Activated CD4-positive, alpha-beta T cell treated with anti-CD3 and anti-CD28 coated beads for 36 hours (primary cell): ENCODE measurements around the gene SLC39A11. TPM values are rescaled to one million over a fixed set of nuclear protein-coding genes. Genes with fewer than 3 reads are reported as not detected.

Source experiments
- ATAC-seq: fragments of 200-7000 bp; cut with Tn5 transposase; one replicate; pipeline ENCODE4 v1.10.0; 2021; ENCODE audit warnings: mild to moderate bottlenecking, moderate library complexity
- CTCF ChIA-PET: fragments of 350-600 bp; sonication (Branson Sonifier 250); formaldehyde crosslinking; loops from one replicate; lab custom pipeline; 2021; ENCODE audit warnings: antibody characterized with exemption; lab: Charles Lee
- POLR2A ChIA-PET: fragments of 350-600 bp; sonication (Branson Sonifier 250); formaldehyde crosslinking; loops from one replicate; lab custom pipeline; 2021; ENCODE audit warnings: antibody characterized with exemption, inconsistent platforms; lab: Charles Lee
- DNase-seq: peaks from one replicate; pipeline ENCODE4 v3.0.0-alpha.2; 2020
- H3K27ac Mint-ChIP-seq: one replicate; pipeline ENCODE4 v1.8.0; 2021; ENCODE audit warnings: mixed read lengths
- H3K27me3 Mint-ChIP-seq: one replicate; pipeline ENCODE4 v1.8.0; 2021; ENCODE audit warnings: mixed read lengths
- H3K36me3 Mint-ChIP-seq: one replicate; pipeline ENCODE4 v1.8.0; 2021; ENCODE audit warnings: low read depth, mixed read lengths
- H3K4me1 Mint-ChIP-seq: one replicate; pipeline ENCODE4 v1.8.0; 2021; ENCODE audit warnings: mixed read lengths
- H3K4me3 Mint-ChIP-seq: one replicate; pipeline ENCODE4 v1.8.0; 2021; ENCODE audit warnings: mild to moderate bottlenecking, moderate library complexity, mixed read lengths
- H3K9me3 Mint-ChIP-seq: one replicate; pipeline ENCODE4 v1.8.0; 2021; ENCODE audit warnings: low read depth, mixed read lengths
- intact Hi-C, 2 experiments: fragments of 100-400 bp; cut with DNase I in 1 of 2; cut with micrococcal nuclease in 1 of 2; formaldehyde crosslinking; loops; one replicate each; pipeline versions ENCODE4 v1.14.2 to v1.15.1; 2022 to 2024; cut with DNase I, micrococcal nuclease
- total RNA-seq, 2 experiments: library from RNA; stranded (reverse); gene quantifications; one replicate each; pipeline ENCODE4 v1.2.3, GENCODE V29; 2021

The SLC39A11 gene
- total RNA-seq, 2 experiments from 2014 or later = 12.5 to 17.2 TPM

DNA sequence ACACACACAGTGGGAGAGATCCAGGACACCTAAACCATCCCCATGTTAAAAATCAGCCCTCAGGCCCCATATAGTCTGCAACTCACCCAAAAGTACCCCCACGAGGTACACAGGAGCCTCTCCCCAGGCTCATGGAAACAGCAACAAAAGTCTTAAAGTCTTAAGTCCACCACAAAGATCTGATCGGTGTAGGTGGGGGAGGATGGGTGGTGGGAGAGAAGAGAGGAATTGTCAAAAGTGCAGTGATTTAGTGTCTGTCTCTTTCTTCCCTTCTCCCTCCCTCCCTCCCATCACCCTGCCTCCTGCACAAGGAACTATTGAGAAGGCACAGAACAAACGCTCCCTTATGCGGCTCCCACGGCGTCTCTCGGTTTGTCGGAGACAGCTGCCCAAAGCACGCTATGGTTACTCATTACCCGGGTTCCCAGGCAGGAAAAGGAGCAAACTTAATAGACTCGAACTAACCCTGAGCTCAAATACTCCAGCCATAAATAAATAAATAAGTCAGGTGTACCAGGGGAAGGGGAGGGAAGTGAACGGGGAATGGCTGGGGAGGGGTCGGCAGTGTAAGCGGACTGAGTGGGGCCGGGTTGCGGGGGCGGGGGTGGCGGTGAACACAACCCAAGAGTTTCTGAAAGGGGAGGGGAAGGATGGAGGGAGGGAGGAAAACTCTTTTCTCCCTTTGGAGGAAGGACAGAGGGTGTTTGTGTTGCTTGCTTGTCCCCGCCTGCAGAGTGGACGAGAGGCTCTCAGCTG lies 477.4 kb downstream of the SLC39A11 start:
- no peaks in the 10 kb centered on the region for H3K9me3 Mint-ChIP-seq
- H3K4me3 Mint-ChIP-seq = no peak overlapping the region
- intact Hi-C loops = loop anchor here in 1 of 2 experiments (5.0 kb wide), 1 partner anchor 1978 kb away; no protein-coding TSS in a partner anchor
- H3K4me1 Mint-ChIP-seq = peaks cover 18% of the 10 kb centered on the region
- no peak for DNase-seq
- no peak overlapping the region for H3K27ac Mint-ChIP-seq
- no peaks in the 10 kb centered on the region for H3K36me3 Mint-ChIP-seq
- peaks cover 29% of the 10 kb centered on the region for H3K27me3 Mint-ChIP-seq
- ChIA-PET CTCF (interaction anchor here (0.6 kb wide), 3 partner anchors 58 to 114 kb away, joined by 3 to 5 read pairs (median 4); no protein-coding TSS in a partner anchor), POLR2A (no interaction called here)
- ATAC-seq = no peak

DNA sequence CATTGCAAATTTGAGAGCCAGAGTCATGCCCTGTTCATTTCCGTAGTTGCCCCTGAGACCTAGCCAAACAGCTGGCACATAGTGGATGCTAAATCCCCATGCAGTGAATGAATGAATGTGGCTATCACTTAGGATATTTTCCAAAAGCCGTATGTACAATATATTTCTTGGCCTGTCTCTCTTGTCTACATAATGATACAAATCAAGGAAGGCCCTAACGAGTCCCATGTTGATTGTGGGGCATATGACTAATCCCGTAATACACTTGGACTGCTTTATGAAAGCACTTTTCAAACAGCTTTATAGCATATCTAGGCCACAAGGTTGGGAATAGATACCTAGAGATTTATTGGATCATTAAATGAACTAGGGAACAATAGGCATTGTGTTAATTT lies 478.0 kb downstream of the SLC39A11 start:
- POLR2A ChIA-PET = no interaction called here
- H3K4me1 Mint-ChIP-seq = peaks cover 18% of the 10 kb centered on the region

DNA sequence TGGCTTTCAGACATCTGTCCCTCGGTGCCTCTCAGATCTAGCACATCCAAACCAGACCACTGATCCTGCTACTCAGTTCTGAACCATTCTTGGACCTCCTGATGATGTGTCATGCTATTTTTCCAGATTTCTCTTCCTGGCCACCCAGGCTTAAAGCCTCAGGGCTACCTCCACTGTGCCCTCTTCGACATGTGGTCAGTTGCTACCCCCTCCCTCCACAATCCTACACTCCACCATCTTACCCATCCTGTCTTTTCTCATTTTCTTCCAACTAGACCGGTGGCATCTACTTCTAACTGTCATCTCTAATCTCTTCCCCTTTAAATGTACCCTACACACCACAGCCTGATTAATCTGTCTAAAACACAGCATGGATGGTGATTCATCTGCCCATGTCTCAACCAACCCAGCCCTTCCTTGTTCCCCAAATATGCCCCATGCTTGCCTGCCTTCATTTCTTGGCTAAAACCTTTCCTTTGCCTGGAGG lies 478.6 kb downstream of the SLC39A11 start:
- Mint-ChIP-seq H3K4me1 (peaks cover 18% of the 10 kb centered on the region), H3K9me3 (no peaks in the 10 kb centered on the region), H3K36me3 (no peaks in the 10 kb centered on the region), H3K27ac (no peak overlapping the region), H3K27me3 (peaks cover 29% of the 10 kb centered on the region), H3K4me3 (no peak overlapping the region)
- ATAC-seq (no peak), DNase-seq (no peak)
- CTCF ChIA-PET = interaction anchor here (0.7 to 0.8 kb wide), 2 partner anchors 12 to 35 kb away, joined by 3 to 4 read pairs; no protein-coding TSS in a partner anchor
- POLR2A ChIA-PET = interaction anchor here (0.6 kb wide), 1 partner anchor 1209 kb away, joined by 3 read pairs; no protein-coding TSS in a partner anchor
- intact Hi-C loops = no loop called here

More for the DNA sequence above, 478.0 kb downstream of the SLC39A11 start:
- Mint-ChIP-seq H3K9me3 (no peaks in the 10 kb centered on the region), H3K27me3 (peaks cover 29% of the 10 kb centered on the region), H3K4me3 (no peak overlapping the region), H3K27ac (no peak overlapping the region), H3K36me3 (no peaks in the 10 kb centered on the region)
- DNase-seq (no peak), ATAC-seq (no peak)
- CTCF ChIA-PET = interaction anchor here (0.6 to 0.7 kb wide), 4 partner anchors 36 to 114 kb away, joined by 3 to 5 read pairs (median 4); no protein-coding TSS in a partner anchor
- intact Hi-C loops = no loop called here

DNA sequence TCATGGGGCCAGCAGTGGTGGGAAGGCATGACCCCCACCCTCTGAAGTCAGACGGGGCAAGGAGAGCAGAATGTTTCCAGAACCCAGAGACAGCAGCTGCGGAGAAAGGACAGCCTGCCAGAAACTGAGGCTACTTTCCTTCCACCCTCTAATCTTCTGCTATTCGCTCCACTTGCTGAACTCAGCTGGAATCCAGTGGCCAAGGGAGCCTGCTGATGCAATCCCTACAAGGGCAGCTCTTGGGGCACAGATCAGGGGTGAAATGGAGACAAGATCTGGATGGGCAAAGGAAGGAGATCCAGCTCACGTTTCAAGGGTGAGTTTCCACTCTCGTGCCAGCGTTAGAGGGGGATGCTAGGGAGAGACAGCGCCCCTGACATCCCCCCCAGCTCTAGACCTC lies 479.1 kb downstream of the SLC39A11 start:
- ChIA-PET CTCF (interaction anchor here (0.8 kb wide), 1 partner anchor 12 kb away, joined by 3 read pairs; no protein-coding TSS in a partner anchor), POLR2A (interaction anchor here (0.6 kb wide), 1 partner anchor 1209 kb away, joined by 3 read pairs; no protein-coding TSS in a partner anchor)
- peaks cover 2% of the 10 kb centered on the region for H3K9me3 Mint-ChIP-seq
- peaks cover 14% of the 10 kb centered on the region for H3K4me1 Mint-ChIP-seq
- no peak overlapping the region for H3K4me3 Mint-ChIP-seq
- no peak for DNase-seq
- H3K36me3 Mint-ChIP-seq = no peaks in the 10 kb centered on the region
- no peak overlapping the region for H3K27ac Mint-ChIP-seq
- no peak for ATAC-seq
- intact Hi-C loops = no loop called here
- H3K27me3 Mint-ChIP-seq = peaks cover 29% of the 10 kb centered on the region

DNA sequence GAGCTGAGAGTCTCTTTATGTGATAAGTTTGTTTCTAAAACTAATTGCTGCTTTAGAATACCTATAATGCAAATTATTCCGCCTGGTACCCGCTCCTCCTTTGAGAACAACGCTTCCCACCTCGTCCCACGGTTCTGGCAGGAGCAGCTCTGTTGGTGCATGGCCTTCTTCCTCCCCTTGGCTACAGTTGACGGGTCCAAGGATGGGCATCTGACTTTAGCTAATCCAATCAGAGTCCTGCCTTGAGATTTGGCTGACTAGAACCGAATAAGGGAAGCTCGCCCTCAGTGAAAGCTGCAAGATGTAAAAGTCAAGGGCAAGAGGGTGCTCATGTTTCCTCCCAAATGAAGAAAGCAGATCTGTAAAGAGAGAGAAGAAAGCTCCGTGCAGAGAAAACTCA lies 481.3 kb downstream of the SLC39A11 start:
- intact Hi-C loops = no loop called here
- H3K27me3 Mint-ChIP-seq = peaks cover 22% of the 10 kb centered on the region
- ATAC-seq (no peak), DNase-seq (no peak)
- H3K27ac Mint-ChIP-seq = no peak overlapping the region
- no peaks in the 10 kb centered on the region for H3K36me3 Mint-ChIP-seq
- peaks cover 15% of the 10 kb centered on the region for H3K9me3 Mint-ChIP-seq
- no peaks in the 10 kb centered on the region for H3K4me1 Mint-ChIP-seq
- H3K4me3 Mint-ChIP-seq = no peak overlapping the region
- POLR2A ChIA-PET = no interaction called here
- CTCF ChIA-PET = interaction anchor here (0.6 to 2.3 kb wide), 4 partner anchors 8 to 379 kb away, joined by 3 to 8 read pairs (median 6); no protein-coding TSS in a partner anchor

DNA sequence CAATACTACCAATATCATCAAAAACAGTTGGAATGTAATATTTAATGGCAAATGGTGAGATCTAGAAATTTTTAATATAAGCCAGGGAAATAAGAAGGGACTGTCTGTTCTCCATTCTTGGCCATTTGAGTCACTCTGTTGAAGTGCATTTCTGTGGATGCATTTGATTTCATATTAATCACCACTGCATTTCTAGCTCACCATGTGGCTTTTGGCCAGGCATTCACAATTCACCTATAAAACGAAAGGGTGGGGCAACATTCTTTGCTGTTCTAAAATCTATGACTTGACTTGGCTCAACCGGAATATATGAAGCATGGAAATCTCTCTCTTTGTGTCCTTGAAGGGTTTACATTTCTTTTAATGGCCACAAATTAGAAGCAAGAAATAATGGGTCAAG lies 483.0 kb downstream of the SLC39A11 start:
- Mint-ChIP-seq H3K27me3 (peaks cover 12% of the 10 kb centered on the region), H3K36me3 (no peaks in the 10 kb centered on the region), H3K4me3 (no peak overlapping the region), H3K9me3 (peaks cover 15% of the 10 kb centered on the region), H3K4me1 (no peaks in the 10 kb centered on the region), H3K27ac (no peak overlapping the region)
- DNase-seq (no peak), ATAC-seq (no peak)
- ChIA-PET POLR2A (no interaction called here), CTCF (no interaction called here)
- intact Hi-C loops = no loop called here

DNA sequence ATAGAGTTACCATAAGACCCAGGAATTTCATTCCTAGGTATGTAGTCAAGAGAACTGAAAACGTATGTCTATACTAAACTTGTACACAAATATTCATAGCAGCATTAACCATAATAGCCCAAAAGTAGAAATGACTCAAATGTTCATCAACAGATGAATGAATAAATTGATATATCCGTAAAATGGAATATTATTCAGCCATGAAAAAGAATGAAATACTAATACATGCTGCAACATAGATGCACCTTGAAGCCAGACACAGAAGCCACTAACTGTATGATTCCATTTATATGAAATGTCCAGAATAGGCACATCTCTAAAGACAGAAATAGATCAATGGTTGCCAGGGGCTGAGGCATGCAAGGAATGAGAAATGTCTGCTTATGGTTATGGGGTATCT lies 484.1 kb downstream of the SLC39A11 start:
- H3K4me3 Mint-ChIP-seq = no peak overlapping the region
- intact Hi-C loops = no loop called here
- ATAC-seq = no peak
- H3K27me3 Mint-ChIP-seq = peaks cover 3% of the 10 kb centered on the region
- ChIA-PET CTCF (no interaction called here), POLR2A (no interaction called here)
- H3K27ac Mint-ChIP-seq = no peak overlapping the region
- no peak for DNase-seq
- no peaks in the 10 kb centered on the region for H3K4me1 Mint-ChIP-seq
- H3K9me3 Mint-ChIP-seq = peaks cover 15% of the 10 kb centered on the region
- H3K36me3 Mint-ChIP-seq = no peaks in the 10 kb centered on the region

DNA sequence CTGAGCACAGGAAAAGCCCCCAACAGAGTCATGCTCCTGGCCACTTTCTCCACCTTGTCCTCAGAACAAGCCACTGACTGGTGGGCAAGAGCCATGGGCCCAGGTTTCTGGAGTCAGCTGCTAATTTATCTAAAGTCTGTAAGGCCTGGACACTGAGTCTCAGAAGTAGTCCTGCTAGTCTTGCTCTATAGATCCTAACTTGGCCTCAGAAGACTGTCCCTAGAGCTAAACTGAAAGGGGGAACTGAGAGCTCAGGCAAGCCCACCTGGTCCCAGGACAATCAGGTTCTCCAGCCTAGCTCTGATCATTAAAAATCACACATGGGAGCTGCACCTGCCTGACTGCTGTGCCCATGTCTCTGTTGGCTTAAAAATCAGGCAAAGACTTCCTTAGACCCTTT lies 485.8 kb downstream of the SLC39A11 start:
- Mint-ChIP-seq H3K4me1 (no peaks in the 10 kb centered on the region), H3K27ac (no peak overlapping the region), H3K36me3 (no peaks in the 10 kb centered on the region), H3K9me3 (peaks cover 15% of the 10 kb centered on the region), H3K4me3 (no peak overlapping the region), H3K27me3 (peaks cover 3% of the 10 kb centered on the region)
- intact Hi-C loops = no loop called here
- DNase-seq (no peak), ATAC-seq (no peak)
- ChIA-PET CTCF (no interaction called here), POLR2A (no interaction called here)

DNA sequence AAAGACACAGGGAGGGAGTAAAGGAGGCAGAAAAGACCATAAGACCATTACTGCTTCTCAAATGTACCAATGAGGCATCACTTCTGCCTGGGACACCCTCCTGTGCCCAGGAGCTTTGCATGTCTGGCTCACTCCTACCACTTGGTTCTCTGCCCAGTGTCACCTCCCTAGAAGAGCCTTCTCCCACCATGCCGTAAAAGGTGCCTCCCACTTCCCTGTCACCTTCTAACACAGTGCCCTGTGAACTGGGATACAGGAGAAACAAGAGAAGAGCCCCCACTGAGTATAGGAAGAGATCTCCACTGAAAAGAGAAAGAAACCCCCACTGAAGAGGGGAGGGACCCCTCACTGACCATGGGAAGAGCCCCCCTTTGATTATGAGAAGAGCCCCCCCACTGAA lies 486.9 kb downstream of the SLC39A11 start:
- intact Hi-C loops = no loop called here
- Mint-ChIP-seq H3K4me1 (no peaks in the 10 kb centered on the region), H3K36me3 (no peaks in the 10 kb centered on the region), H3K27ac (no peak overlapping the region), H3K4me3 (no peak overlapping the region), H3K9me3 (peaks cover 15% of the 10 kb centered on the region), H3K27me3 (peaks cover 10% of the 10 kb centered on the region)
- ChIA-PET CTCF (no interaction called here), POLR2A (no interaction called here)
- no peak for ATAC-seq
- DNase-seq = no peak

DNA sequence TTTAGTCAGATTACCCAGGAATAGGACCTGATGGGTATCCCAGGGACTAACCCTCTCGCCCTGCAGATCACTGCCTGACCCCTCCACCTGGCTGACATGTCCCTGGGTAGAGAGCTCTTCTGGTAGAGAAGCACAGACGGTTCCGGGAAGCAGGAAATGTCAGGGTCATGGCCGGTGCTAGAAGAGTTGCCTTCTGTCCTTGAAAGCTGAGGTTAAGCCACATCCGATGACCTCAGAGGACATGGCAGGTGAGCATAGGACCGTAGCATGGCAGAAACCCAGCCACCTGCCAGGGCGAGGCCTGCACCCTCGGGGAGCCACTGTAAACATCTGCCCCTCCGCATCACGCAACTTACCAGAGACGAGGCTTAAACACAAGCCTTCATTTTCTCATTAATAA lies 488.0 kb downstream of the SLC39A11 start:
- POLR2A ChIA-PET = no interaction called here
- no peak for DNase-seq
- CTCF ChIA-PET = no interaction called here
- Mint-ChIP-seq H3K4me1 (no peaks in the 10 kb centered on the region), H3K4me3 (no peak overlapping the region), H3K27ac (no peak overlapping the region), H3K36me3 (no peaks in the 10 kb centered on the region), H3K9me3 (peaks cover 15% of the 10 kb centered on the region), H3K27me3 (peaks cover 16% of the 10 kb centered on the region)
- ATAC-seq = no peak
- intact Hi-C loops = no loop called here

DNA sequence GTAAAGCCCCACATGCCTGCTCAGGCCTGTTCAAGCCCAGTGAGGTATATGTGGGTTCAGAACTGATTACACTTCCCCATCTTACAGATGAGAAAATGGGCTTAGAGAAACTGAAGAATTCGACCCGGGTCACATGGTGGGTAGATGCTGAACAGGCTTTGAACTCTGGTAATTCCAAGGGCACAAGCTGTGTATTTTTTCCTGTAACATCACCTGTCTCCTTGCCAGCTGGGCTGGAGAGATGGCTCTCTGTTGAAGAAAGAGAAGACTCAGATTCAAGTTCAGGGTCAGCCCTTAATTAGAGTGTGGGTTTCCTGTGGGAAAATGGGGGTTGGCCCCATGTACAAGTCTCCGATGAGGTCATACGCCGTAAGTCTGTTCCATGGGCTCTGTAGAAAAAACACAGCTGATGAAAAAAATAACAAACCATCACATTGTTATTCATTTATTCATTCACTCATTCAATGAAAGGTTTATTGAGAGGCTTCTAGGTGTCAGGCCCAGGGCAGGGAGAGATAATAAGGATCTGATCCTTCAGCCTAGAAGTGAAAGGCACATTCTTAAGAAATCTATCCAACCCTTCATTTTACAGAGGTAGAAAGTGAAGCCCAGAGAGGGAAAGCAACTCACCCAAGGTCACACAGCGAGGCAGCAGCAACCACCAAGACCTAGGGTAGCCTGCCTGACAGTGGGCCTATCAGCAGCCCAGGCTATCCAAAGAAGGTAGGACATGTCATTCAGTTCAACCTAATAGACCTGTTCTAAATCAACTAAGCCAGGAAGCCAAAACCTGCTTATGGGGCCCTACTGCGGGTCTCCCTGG lies 488.9 kb downstream of the SLC39A11 start:
- ATAC-seq (no peak), DNase-seq (no peak)
- Mint-ChIP-seq H3K27me3 (peaks cover 19% of the 10 kb centered on the region), H3K9me3 (peaks cover 13% of the 10 kb centered on the region), H3K4me1 (no peaks in the 10 kb centered on the region), H3K36me3 (no peaks in the 10 kb centered on the region), H3K27ac (no peak overlapping the region), H3K4me3 (no peak overlapping the region)
- ChIA-PET CTCF (no interaction called here), POLR2A (no interaction called here)
- intact Hi-C loops = no loop called here
